GM18861 (cell line): Measurements from ENCODE around the gene ZNF560.

Source experiments
- ATAC-seq: cut with Tn5 transposase; IDR thresholded peaks from one replicate; pipeline ENCODE4 v1.9.1; 2021; ENCODE audit not compliant: unreplicated experiment

ZNF560 gene

DNA sequence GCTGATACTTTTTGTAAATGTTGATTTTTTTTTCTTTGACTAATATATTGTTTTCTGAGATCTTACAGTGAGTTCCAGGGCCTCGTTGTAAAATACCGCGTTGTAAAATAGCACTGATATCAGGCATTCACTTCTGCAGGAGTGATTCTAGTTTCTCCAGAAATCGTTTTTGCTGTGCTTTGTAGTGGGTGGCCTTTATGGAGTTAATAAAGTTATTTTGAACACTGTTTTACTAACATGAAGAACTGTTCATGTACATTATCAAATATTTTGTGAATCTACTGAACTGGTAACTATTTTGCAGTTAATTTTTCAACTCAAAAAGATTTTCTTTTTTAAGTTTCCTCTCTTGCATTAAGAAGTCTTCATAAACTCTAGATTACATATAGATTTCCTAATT is 62.1 kb downstream of the ZNF560 start:
- no peak for ATAC-seq

GRCh38 chr19:9435279-9436268 is 62.8 kb downstream of the ZNF560 start, which contains the start of gene ZNF266:
Gene ZNF266 (minus strand): TSS chr19:9435573. CDS start chr19:9420089, 15,484 bp downstream.
- peak; percentile 82 for ATAC-seq

DNA sequence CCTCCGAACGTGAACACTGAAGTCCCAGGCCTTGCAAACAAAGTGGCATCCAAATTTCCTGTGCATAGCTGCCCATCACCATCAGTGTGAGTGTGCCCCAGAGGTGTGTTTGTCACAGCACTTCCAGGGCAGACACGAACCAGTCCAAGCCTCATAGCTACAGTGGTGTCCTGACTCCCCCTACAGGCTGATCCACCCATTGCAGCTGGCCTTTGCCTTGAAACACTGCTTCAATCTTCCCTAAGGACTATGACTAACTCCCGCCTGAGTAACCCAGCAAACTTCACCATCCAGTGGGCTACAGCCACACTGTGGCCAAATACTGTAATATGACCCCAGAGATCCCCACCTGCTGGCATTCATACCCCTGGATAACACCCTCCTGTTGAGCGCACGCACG is 66.9 kb downstream of the ZNF560 start:
- ATAC-seq = no peak

DNA sequence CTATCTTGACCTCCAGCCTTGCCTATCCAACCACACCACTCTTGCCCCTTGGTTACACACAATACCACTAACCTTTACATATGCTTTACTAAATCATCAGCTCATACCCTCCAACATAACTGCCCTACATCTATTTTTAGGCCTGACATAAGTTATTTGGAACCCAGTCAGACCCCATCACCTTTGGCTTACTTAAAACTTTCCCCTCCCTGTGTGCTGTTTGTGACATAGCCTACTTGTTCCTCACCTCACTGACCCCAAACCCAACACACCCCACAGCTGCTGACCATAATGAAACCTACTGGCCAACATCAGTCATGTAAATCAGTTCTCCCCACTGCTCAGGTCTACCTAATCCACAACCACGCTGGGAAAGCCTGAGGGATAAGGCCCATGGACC is 68.0 kb downstream of the ZNF560 start:
- no peak for ATAC-seq

DNA sequence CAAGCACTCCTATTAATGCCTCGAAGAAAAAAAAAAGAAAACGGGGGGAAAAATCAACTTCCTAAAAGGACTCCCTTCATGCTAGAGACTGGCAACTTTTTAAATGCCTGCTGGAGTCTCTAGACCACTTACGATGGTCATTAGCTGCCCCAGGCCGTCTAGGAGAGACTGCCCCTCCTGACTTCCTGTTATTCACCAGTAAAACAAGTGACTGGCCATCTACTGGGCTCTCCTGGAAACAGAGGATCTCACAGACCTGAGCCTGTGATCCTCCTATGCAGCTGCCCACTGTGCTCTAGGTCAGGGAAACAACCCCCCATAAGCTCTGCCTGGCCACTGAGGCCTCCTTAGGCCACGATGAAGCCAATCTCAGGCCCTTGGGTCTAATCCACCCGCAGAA is 70.5 kb downstream of the ZNF560 start:
- no peak for ATAC-seq
